ENCODE measurements around the gene CCDC134. TPM values are rescaled to one million over a fixed set of nuclear protein-coding genes. Genes with fewer than 3 reads are reported as not detected.

Gene CCDC134
- polyA plus RNA-seq, 1 donor from 2014 or later = 2.2 TPM

GRCh38 chr22:41766476-41766875 lies 34.0 kb upstream of the CCDC134 start:
- Histone ChIP-seq H3K4me2 (ENCODE audit: low read length) (no peak overlapping the region), H3K27ac (ENCODE audit: low read length) (no peak overlapping the region), H3K9ac (ENCODE audit: low read length) (no peak overlapping the region), H3K36me3 (ENCODE audit: insufficient read depth, low read length) (no peaks in the 10 kb centered on the region), H3F3A (ENCODE audit: insufficient read depth, low read length, poor library complexity, severe bottlenecking) (no peaks in the 10 kb centered on the region), H2AFZ (ENCODE audit: low read depth, low read length) (no peak overlapping the region), H4K20me1 (ENCODE audit: insufficient read depth) (no peaks in the 10 kb centered on the region), H3K9me2 (ENCODE audit: insufficient read depth, low read length) (no peaks in the 10 kb centered on the region), H3K9me3 (ENCODE audit: low read length) (no peaks in the 10 kb centered on the region), H3K27me3 (ENCODE audit: insufficient read depth, low read depth, low read length) (no peaks in the 10 kb centered on the region), H3K79me2 (replicated peaks; ENCODE audit: insufficient read depth, low read length) (no peaks in the 10 kb centered on the region), H3K4me3 (ENCODE audit: low read length) (no peak overlapping the region)
- no peak for TF ChIP-seq RAD21 (conservative IDR thresholded peaks at IDR 0.05)
- no peak for TF ChIP-seq MXI1 (conservative IDR thresholded peaks at IDR 0.05; ENCODE audit: poor library complexity, severe bottlenecking)
- no peak for TF ChIP-seq REST (IDR thresholded peaks at IDR 0.05; ENCODE audit: borderline replicate concordance)
- TF ChIP-seq SMC3 (conservative IDR thresholded peaks at IDR 0.05; ENCODE audit: poor library complexity) = no peak
- no peak for TF ChIP-seq EP300 (conservative IDR thresholded peaks at IDR 0.05; ENCODE audit: poor library complexity, severe bottlenecking)
- no peak for TF ChIP-seq CTCF (IDR thresholded peaks at IDR 0.05; ENCODE audit: poor library complexity, severe bottlenecking)
- no peak for TF ChIP-seq EZH2 (IDR thresholded peaks at IDR 0.05; ENCODE audit: borderline replicate concordance, insufficient read depth, low read length, poor library complexity, severe bottlenecking)
- TF ChIP-seq POLR2AphosphoS5 (IDR thresholded peaks at IDR 0.05) = no peak
- TF ChIP-seq TAF1 (IDR thresholded peaks at IDR 0.05; ENCODE audit: low read depth) = no peak

GRCh38 chr22:41768430-41768829 lies 32.0 kb upstream of the CCDC134 start:
- H3K27me3 ChIP-seq (ENCODE audit: insufficient read depth, low read depth, low read length) = no peaks in the 10 kb centered on the region
- H3K4me3 ChIP-seq (ENCODE audit: low read length) = no peak overlapping the region
- no peaks in the 10 kb centered on the region for H3K36me3 ChIP-seq (ENCODE audit: insufficient read depth, low read length)
- no peaks in the 10 kb centered on the region for H3K79me2 ChIP-seq (replicated peaks; ENCODE audit: insufficient read depth, low read length)
- TF ChIP-seq EP300 (conservative IDR thresholded peaks at IDR 0.05; ENCODE audit: poor library complexity, severe bottlenecking) (no peak), POLR2AphosphoS5 (IDR thresholded peaks at IDR 0.05) (no peak), EZH2 (IDR thresholded peaks at IDR 0.05; ENCODE audit: borderline replicate concordance, insufficient read depth, low read length, poor library complexity, severe bottlenecking) (no peak), SMC3 (conservative IDR thresholded peaks at IDR 0.05; ENCODE audit: poor library complexity) (no peak), REST (IDR thresholded peaks at IDR 0.05; ENCODE audit: borderline replicate concordance) (no peak), RAD21 (conservative IDR thresholded peaks at IDR 0.05) (no peak), MXI1 (conservative IDR thresholded peaks at IDR 0.05; ENCODE audit: poor library complexity, severe bottlenecking) (no peak), CTCF (IDR thresholded peaks at IDR 0.05; ENCODE audit: poor library complexity, severe bottlenecking) (no peak), TAF1 (IDR thresholded peaks at IDR 0.05; ENCODE audit: low read depth) (no peak)
- H3K9ac ChIP-seq (ENCODE audit: low read length) = no peak overlapping the region
- H3K27ac ChIP-seq (ENCODE audit: low read length) = no peak overlapping the region
- no peaks in the 10 kb centered on the region for H4K20me1 ChIP-seq (ENCODE audit: insufficient read depth)
- H3F3A ChIP-seq (ENCODE audit: insufficient read depth, low read length, poor library complexity, severe bottlenecking) = no peaks in the 10 kb centered on the region
- H3K9me3 ChIP-seq (ENCODE audit: low read length) = no peaks in the 10 kb centered on the region
- no peak overlapping the region for H3K4me2 ChIP-seq (ENCODE audit: low read length)
- no peaks in the 10 kb centered on the region for H3K9me2 ChIP-seq (ENCODE audit: insufficient read depth, low read length)
- H2AFZ ChIP-seq (ENCODE audit: low read depth, low read length) = no peak overlapping the region
